Kidney (tissue), 14 donors: Measurements from ENCODE around the gene RANBP1. TPM values are rescaled to one million over a fixed set of nuclear protein-coding genes. Genes with fewer than 3 reads are reported as not detected.

Source experiments
- DNase-seq, 5 donors: peaks; one replicate each; pipeline ENCODE4 v3.0.0-alpha.2; 2013 to 2020
- FAIRE-seq: peaks from 2 replicates; lab custom pipeline; 2012; peaks lifted over from hg19 to GRCh38; lab: Jason Lieb, UNC
- H3K27ac ChIP-seq, 2 donors: one replicate each; pipeline ENCODE4 v1.7.0; 2013; ENCODE audit warnings: low read depth in 2 of 2, low read length in 2 of 2, inconsistent platforms in 1 of 2
- H3K27me3 ChIP-seq: one replicate; pipeline ENCODE4 v1.7.1; 2013; ENCODE audit warnings: low read length, inconsistent platforms; ENCODE audit not compliant: control insufficient read depth, insufficient read depth
- H3K36me3 ChIP-seq, 3 donors: one replicate each; pipeline versions ENCODE4 v1.7.0 to v1.7.1; 2013; ENCODE audit warnings: low read length in 3 of 3, control low read depth in 1 of 3, inconsistent platforms in 1 of 3; ENCODE audit not compliant: insufficient read depth in 3 of 3, control insufficient read depth in 2 of 3
- H3K4me1 ChIP-seq, 3 donors: one replicate each; pipeline versions ENCODE4 v1.7.0 to v1.7.1; 2013; ENCODE audit warnings: low read length in 3 of 3, inconsistent platforms in 1 of 3, low read depth in 1 of 3; ENCODE audit not compliant: control insufficient read depth in 2 of 3, insufficient read depth in 2 of 3
- H3K4me3 ChIP-seq, 3 donors: one replicate each; pipeline versions ENCODE4 v1.7.0 to v1.8.1; 2013; ENCODE audit warnings: low read length in 3 of 3, control low read depth in 1 of 3, inconsistent platforms in 1 of 3
- H3K9ac ChIP-seq, 3 donors: one replicate each; pipeline versions ENCODE4 v1.7.0 to v1.7.1; 2013; ENCODE audit warnings: low read length in 3 of 3, control low read depth in 1 of 3, inconsistent platforms in 1 of 3
- H3K9me3 ChIP-seq, 3 donors: one replicate each; pipeline versions ENCODE4 v1.7.0 to v1.7.1; 2013; ENCODE audit warnings: low read length in 3 of 3, control low read depth in 1 of 3, inconsistent platforms in 1 of 3; ENCODE audit not compliant: control insufficient read depth in 2 of 3, insufficient read depth in 1 of 3
- CTCF ChIP-seq: IDR thresholded peaks from 3 replicates; pipeline ENCODE4 v1.5.1; 2012; ENCODE audit warnings: mild to moderate bottlenecking, moderate library complexity, borderline replicate concordance; ENCODE audit not compliant: insufficient read depth; ENCODE audit errors: extremely low read depth
- intact Hi-C: fragments of 100-400 bp; cut with DNase I; formaldehyde crosslinking; loops from one replicate; pipeline ENCODE4 v1.11.1; 2022
- polyA plus RNA-seq: library from polyadenylated mRNA; stranded (reverse); fragments of 350-450 nt; fragmentation: Illumina TruSeq; extraction: RNeasy Lipid Tissue Mini Kit (QIAGEN cat#74804); gene quantifications from one replicate; pipeline ENCODE4 v1.2.3, GENCODE V29; 2014; ENCODE audit warnings: low read depth, low replicate concordance; ENCODE audit not compliant: insufficient read depth
- total RNA-seq: library from RNA; stranded (reverse); fragmentation: NEBNext Ultra II Directional; extraction: Animal tissue kit (Norgen Biotek cat#: 25700); gene quantifications from one replicate; pipeline ENCODE4 v1.2.1, GENCODE V29; 2021
- donor health status: control.
- donor health status: control.
- donor health status: control.
- donor health status: control.
- donor health status: control.
- donor health status: DM: yes; HTN: yes; CAD: no.
- donor health status: Normal renal cell carcinoma (clear cell type).

Gene RANBP1
- total and polyA plus RNA-seq, 2 donors from 2014 or later: 67.2 to 80.5 TPM

- H3K27me3 ChIP-seq: no peaks in the 10 kb centered on the region
- peak overlapping the region in 2 of 3 donors; percentile 65 to 80 for H3K9ac ChIP-seq
- H3K36me3 ChIP-seq: no peaks in the 10 kb centered on the region
- H3K4me1 ChIP-seq: peaks cover 0 to 53% (median 7%) of the 10 kb centered on the region in 3 donors
- FAIRE-seq (no peak), DNase-seq (no peak)
- H3K4me3 ChIP-seq: peak overlapping the region in 2 of 3 donors; percentile 66 to 69
- no peaks in the 10 kb centered on the region for H3K9me3 ChIP-seq
- intact Hi-C loops: no loop called here
- no peak overlapping the region for H3K27ac ChIP-seq
- TF ChIP-seq CTCF: no peak
Measured at GRCh38 chr22:20132686-20133246, 16.9 kb downstream of the RANBP1 start.

- DNase-seq (no peak), FAIRE-seq (no peak)
- H3K27ac ChIP-seq: no peak overlapping the region
- intact Hi-C loops: no loop called here
- H3K9ac ChIP-seq: no peak overlapping the region
- no peaks in the 10 kb centered on the region for H3K9me3 ChIP-seq
- H3K27me3 ChIP-seq: no peaks in the 10 kb centered on the region
- H3K4me3 ChIP-seq: no peak overlapping the region
- H3K4me1 ChIP-seq: peaks cover 0 to 53% (median 7%) of the 10 kb centered on the region in 3 donors
- H3K36me3 ChIP-seq: no peaks in the 10 kb centered on the region
- no peak for TF ChIP-seq CTCF
Measured at GRCh38 chr22:20133930-20134549, 18.1 kb downstream of the RANBP1 start.

DNA sequence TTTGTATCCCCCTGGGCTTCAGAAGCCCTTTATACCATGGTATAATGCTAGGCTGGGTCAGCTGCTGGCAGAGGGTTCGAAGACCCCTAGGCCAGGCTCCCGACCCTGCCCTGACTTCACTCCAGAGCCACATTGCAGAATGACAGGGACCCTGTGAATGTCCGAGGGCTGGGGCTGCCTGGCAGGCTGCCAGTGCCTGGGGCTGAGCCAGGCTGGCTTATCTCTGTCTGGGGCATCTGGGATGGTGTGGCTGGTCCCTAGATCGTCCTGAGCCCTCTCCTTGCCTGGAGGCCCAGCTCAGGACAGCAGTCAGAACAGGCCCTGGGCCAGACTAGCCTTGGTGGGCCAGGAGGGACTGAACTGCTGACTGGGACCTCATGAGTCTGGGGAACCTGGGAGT, 19.4 kb downstream of the RANBP1 start:
- H3K27ac ChIP-seq: no peak overlapping the region
- H3K9ac ChIP-seq: peak overlapping the region in 1 of 3 donors; percentile 40
- DNase-seq (no peak), FAIRE-seq (no peak)
- no peak for TF ChIP-seq CTCF
- H3K4me3 ChIP-seq: no peak overlapping the region
- no peaks in the 10 kb centered on the region for H3K27me3 ChIP-seq
- no peaks in the 10 kb centered on the region for H3K9me3 ChIP-seq
- H3K4me1 ChIP-seq: peaks cover 0 to 50% (median 7%) of the 10 kb centered on the region in 3 donors
- peaks cover 0 to 4% (median 0%) of the 10 kb centered on the region in 3 donors for H3K36me3 ChIP-seq
- intact Hi-C loops: no loop called here
